B cell (primary cell): ENCODE measurements around the gene AARS2. TPM values are rescaled to one million over a fixed set of nuclear protein-coding genes. Genes with fewer than 3 reads are reported as not detected.

Source experiments
- ATAC-seq: fragments of 200-7000 bp; cut with Tn5 transposase; one replicate; pipeline ENCODE4 v1.10.0; 2021; ENCODE audit warnings: low read depth, mild to moderate bottlenecking, moderate number of reproducible peaks, moderate library complexity
- CTCF ChIA-PET: fragments of 350-600 bp; sonication (Branson Sonifier 250); formaldehyde crosslinking; loops from one replicate; lab custom pipeline; 2021; ENCODE audit warnings: antibody characterized with exemption, inconsistent platforms; lab: Charles Lee
- POLR2A ChIA-PET: fragments of 350-600 bp; sonication (Branson Sonifier 250); formaldehyde crosslinking; loops from one replicate; lab custom pipeline; 2021; ENCODE audit warnings: antibody characterized with exemption; lab: Charles Lee
- DNase-seq: peaks from one replicate; pipeline ENCODE4 v3.0.0; 2013
- H2AFZ ChIP-seq: 2 replicates; pipeline ENCODE4 v1.6.1; 2012; ENCODE audit warnings: mild to moderate bottlenecking, low read depth, low read length; ENCODE audit not compliant: insufficient read depth, poor library complexity, severe bottlenecking
- H3K27ac ChIP-seq, 2 donors: 1 replicate in 1 of 2; 2 replicates in 1 of 2; pipeline ENCODE4 v1.5.1; 2012 to 2013; ENCODE audit warnings: low read length in 2 of 2, mild to moderate bottlenecking in 2 of 2, moderate library complexity in 1 of 2
- H3K27me3 ChIP-seq, 4 experiments: fragments of 200-600 bp in 1 of 4; sonication (generic) in 1 of 4; replicated peaks in 1 of 4; 1 replicate in 2 of 4; 2 replicates in 2 of 4; pipeline versions ENCODE4 v1.6.1 to v1.7.0; 2013 to 2016; ENCODE audit warnings: low read length in 3 of 4, mild to moderate bottlenecking in 2 of 4, mixed read lengths in 1 of 4, moderate library complexity in 1 of 4; ENCODE audit not compliant: insufficient read depth in 4 of 4, control insufficient read depth in 3 of 4; ENCODE audit errors: control extremely low read depth in 1 of 4
- H3K36me3 ChIP-seq, 2 experiments: replicated peaks in 1 of 2; 1 replicate in 1 of 2; 2 replicates in 1 of 2; pipeline versions ENCODE4 v1.6.1 to v1.7.1; 2013; ENCODE audit warnings: low read length in 1 of 2; ENCODE audit not compliant: insufficient read depth in 2 of 2, control insufficient read depth in 1 of 2; ENCODE audit errors: control extremely low read depth in 1 of 2, extremely low read depth in 1 of 2
- H3K4me1 ChIP-seq, 2 donors: fragments of 200-600 bp in 1 of 2; sonication (generic) in 1 of 2; 1 replicate in 1 of 2; 2 replicates in 1 of 2; pipeline versions ENCODE4 v1.5.1 to v1.6.1; 2013 to 2017; ENCODE audit warnings: low read length in 2 of 2; ENCODE audit not compliant: control insufficient read depth in 2 of 2, insufficient read depth in 2 of 2
- H3K4me2 ChIP-seq: replicated peaks from 2 replicates; pipeline ENCODE3; 2012; ENCODE audit warnings: mild to moderate bottlenecking, low read depth, low read length; ENCODE audit not compliant: poor library complexity, severe bottlenecking
- H3K4me3 ChIP-seq, 5 experiments: fragments of 200-600 bp in 1 of 5; sonication (generic) in 1 of 5; 1 replicate in 3 of 5; 2 replicates in 2 of 5; pipeline versions ENCODE4 v1.5.1 to v1.7.0; 2011 to 2016; ENCODE audit warnings: low read length in 4 of 5, mild to moderate bottlenecking in 4 of 5, low read depth in 2 of 5, control low read depth in 1 of 5, moderate library complexity in 1 of 5; ENCODE audit not compliant: insufficient read depth in 1 of 5; ENCODE audit errors: control extremely low read depth in 1 of 5, extremely low read depth in 1 of 5
- H3K79me2 ChIP-seq: fragments of 200-600 bp; sonication (generic); one replicate; pipeline ENCODE4 v1.6.0; 2016; ENCODE audit warnings: low read length; ENCODE audit not compliant: control insufficient read depth, insufficient read depth
- H3K9ac ChIP-seq: fragments of 200-600 bp; sonication (generic); 2 replicates; pipeline ENCODE4 v1.6.1; 2017; ENCODE audit warnings: mild to moderate bottlenecking, low read length, moderate library complexity
- H3K9me3 ChIP-seq, 3 donors: one replicate each; pipeline versions ENCODE4 v1.6.1 to v1.7.1; 2013; ENCODE audit warnings: low read length in 2 of 3; ENCODE audit not compliant: control insufficient read depth in 2 of 3, insufficient read depth in 1 of 3; ENCODE audit errors: control extremely low read depth in 1 of 3
- H4K20me1 ChIP-seq: 2 replicates; pipeline ENCODE4 v1.6.0; 2012; ENCODE audit warnings: mild to moderate bottlenecking, low read length; ENCODE audit not compliant: insufficient read depth, control insufficient read depth, poor library complexity, severe bottlenecking
- H3K27ac Mint-ChIP-seq: one replicate; pipeline ENCODE4 v1.8.0; 2021; ENCODE audit warnings: mixed read lengths
- H3K27me3 Mint-ChIP-seq: one replicate; pipeline ENCODE4 v1.8.0; 2021; ENCODE audit warnings: mixed read lengths
- H3K4me1 Mint-ChIP-seq: one replicate; pipeline ENCODE4 v1.8.0; 2021; ENCODE audit warnings: mixed read lengths
- H3K4me3 Mint-ChIP-seq: one replicate; pipeline ENCODE4 v1.8.0; 2021; ENCODE audit warnings: mixed read lengths
- H3K9me3 Mint-ChIP-seq: one replicate; pipeline ENCODE4 v1.8.0; 2022; ENCODE audit warnings: mixed read lengths; ENCODE audit not compliant: insufficient read depth
- CTCF ChIP-seq: fragments of 200-600 bp; IDR thresholded peaks from one replicate; pipeline ENCODE4 v1.8.0; 2022; ENCODE audit warnings: antibody characterized with exemption, mild to moderate bottlenecking
- EZH2 ChIP-seq: IDR thresholded peaks from 2 replicates; pipeline ENCODE4 v1.6.1; 2012; ENCODE audit warnings: borderline replicate concordance, low read depth, mild to moderate bottlenecking, moderate library complexity, low read length; ENCODE audit not compliant: insufficient read depth, poor library complexity, severe bottlenecking
- WGBS: methylation state at CpG from one replicate; pipeline ENCODE4 v1.1.5; 2013; ENCODE audit warnings: missing lambda C conversion rate; ENCODE audit not compliant: insufficient coverage; 5-methylcytosine and 5-hydroxymethylcytosine counted together
- intact Hi-C: fragments of 100-400 bp; cut with micrococcal nuclease; formaldehyde crosslinking; loops from one replicate; pipeline ENCODE4 v1.10.0; 2022
- polyA plus RNA-seq: library from polyadenylated mRNA; depleted of rRNA; stranded (reverse); fragments of >200 nt; gene quantifications from 2 replicates; pipeline ENCODE4 v1.2.3, GENCODE V29; 2012
- total RNA-seq, 2 donors: library from RNA; stranded (reverse); fragments of 120-200 nt in 1 of 2; gene quantifications; 1 replicate in 1 of 2; 2 replicates in 1 of 2; pipeline versions ENCODE4 v1.2.3 to v1.2.4, GENCODE V29; 2013 to 2022

AARS2 gene
- total and polyA plus RNA-seq, 2 donors (not counting 1 experiment from before 2014, with no cell fraction given): 11.3 to 21.3 TPM

GRCh38 chr6:44253307-44254101 is 59.6 kb downstream of the AARS2 start:
- H2AFZ ChIP-seq: no peak overlapping the region
- H4K20me1 ChIP-seq: peaks cover 71% of the 10 kb centered on the region
- ATAC-seq (no peak), DNase-seq (peak; percentile 74)
- peaks cover 9 to 75% of the 10 kb centered on the region in 2 experiments for H3K36me3 ChIP-seq
- no peak overlapping the region for H3K4me3 Mint-ChIP-seq
- no peak overlapping the region for H3K9ac ChIP-seq
- no peak overlapping the region for H3K27ac ChIP-seq
- ChIA-PET POLR2A (interaction anchor here (2.6 kb wide), 1 partner anchor 11 kb away, joined by 13 read pairs; no protein-coding TSS in a partner anchor), CTCF (interaction anchor here (0.6 to 5.0 kb wide), 9 partner anchors 9 to 81 kb away, joined by 3 to 68 read pairs (median 6); partner anchors contain the start of gene HSP90AB1)
- no peak overlapping the region for H3K4me2 ChIP-seq
- no peaks in the 10 kb centered on the region for H3K27me3 Mint-ChIP-seq
- peak; percentile 71 for TF ChIP-seq CTCF
- no peak for TF ChIP-seq EZH2
- H3K9me3 Mint-ChIP-seq: no peaks in the 10 kb centered on the region
- no peak overlapping the region for H3K4me3 ChIP-seq
- H3K79me2 ChIP-seq: peaks cover 23% of the 10 kb centered on the region
- peak overlapping the region; percentile 71 for H3K27ac Mint-ChIP-seq
- peaks cover 25 to 57% of the 10 kb centered on the region in 2 donors for H3K4me1 ChIP-seq
- intact Hi-C loops: loop anchor here (1.0 kb wide), 1 partner anchor 81 kb away; no protein-coding TSS in a partner anchor
- 77% methylated on average over 5 of the region's 10 CpGs for WGBS
- H3K4me1 Mint-ChIP-seq: peaks cover 77% of the 10 kb centered on the region
- no peaks in the 10 kb centered on the region for H3K9me3 ChIP-seq
- no peaks in the 10 kb centered on the region for H3K27me3 ChIP-seq
